Erythroblast (primary cell): ENCODE results near the gene EPHB2.

ENCODE experiments used
- DNase-seq, 2 experiments: peaks; one replicate each; lab custom pipeline; 2025; lab: John Stamatoyannopoulos, UW
- GATA1 ChIP-seq: IDR thresholded peaks from 2 replicates; pipeline ENCODE4 v1.6.1; 2011; ENCODE audit warnings: low read depth, mild to moderate bottlenecking, control low read depth, low read length, moderate library complexity
- POLR2A ChIP-seq: IDR thresholded peaks from 2 replicates; pipeline ENCODE4 v1.6.1; 2011; ENCODE audit warnings: mild to moderate bottlenecking, low read length

The EPHB2 gene

DNA sequence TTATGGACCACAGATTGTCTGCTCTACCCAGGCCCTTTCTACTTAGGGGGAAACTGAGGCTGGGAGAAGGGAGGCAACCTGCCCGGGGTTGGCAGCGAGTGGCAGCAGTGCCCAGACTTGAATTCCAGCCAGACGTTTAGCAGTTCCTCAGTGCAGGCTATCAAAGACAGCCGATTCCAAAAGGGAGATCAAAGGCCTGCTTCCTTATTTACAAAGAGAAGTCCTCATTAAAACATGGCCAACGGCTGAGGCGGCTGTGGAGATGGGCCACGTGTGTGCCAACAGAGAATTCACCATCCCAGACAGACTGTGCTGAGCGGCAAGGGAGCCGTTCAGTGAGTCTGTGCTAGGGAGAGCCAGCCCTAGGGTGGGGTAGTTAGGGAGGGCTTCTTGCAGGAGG, 29.9 kb upstream of the EPHB2 start:
- TF ChIP-seq GATA1 (no peak), POLR2A (no peak)
- no peak for DNase-seq

DNA sequence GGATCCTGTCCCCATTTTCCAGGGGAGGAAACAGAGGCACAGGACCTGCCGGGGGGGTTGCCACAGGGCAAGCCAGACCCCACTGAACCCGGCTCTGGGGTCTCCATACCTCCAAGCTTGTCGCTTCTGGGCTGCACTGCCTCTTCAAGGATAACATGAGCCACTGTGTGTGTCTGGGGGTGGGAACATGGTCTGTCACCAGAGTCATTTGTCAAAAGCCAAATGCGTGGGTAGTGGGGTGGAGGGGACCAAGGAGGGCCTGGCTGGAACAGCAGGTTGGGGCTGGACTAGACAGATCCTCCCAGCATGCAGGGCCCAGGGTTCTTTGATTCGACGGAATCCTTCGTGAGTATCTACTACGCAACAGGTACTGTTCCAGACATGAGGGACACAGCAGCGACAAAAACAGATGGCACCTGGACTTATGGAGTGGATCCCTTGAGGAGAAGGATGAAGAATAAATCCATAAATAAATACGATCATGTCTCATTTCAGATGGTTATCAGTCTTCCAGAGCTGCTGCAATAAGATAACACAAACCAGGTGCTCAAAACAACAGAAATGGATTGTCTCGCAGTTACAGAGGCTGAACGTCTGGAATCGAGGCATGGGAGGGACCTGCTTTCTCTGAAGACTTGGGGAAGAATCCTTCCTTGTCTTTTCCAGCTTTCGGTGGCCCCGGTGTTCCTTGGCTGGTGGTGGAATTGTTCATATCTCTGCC, 28.9 kb upstream of the EPHB2 start:
- DNase-seq = no peak
- TF ChIP-seq POLR2A = no peak
- no peak for TF ChIP-seq GATA1

DNA sequence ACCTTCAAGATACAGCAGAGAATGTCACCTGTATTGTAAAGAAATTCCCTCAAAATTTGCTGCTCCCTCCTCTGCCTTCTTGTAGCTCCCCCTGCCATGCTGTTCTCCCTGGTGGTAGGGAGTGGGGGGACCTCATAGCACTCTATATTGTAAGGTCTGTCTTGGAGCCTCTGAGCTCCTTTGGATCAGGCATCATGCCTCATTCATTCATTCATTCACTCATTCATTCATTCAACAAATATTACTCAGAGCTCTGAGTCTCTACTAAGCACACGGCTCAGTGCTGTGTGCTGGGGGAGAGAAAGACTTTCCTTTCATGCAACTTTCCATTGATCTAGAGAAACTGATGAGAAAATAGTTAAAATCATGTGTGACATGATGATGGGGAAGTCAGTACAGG, 27.1 kb upstream of the EPHB2 start:
- TF ChIP-seq GATA1 (no peak), POLR2A (no peak)
- DNase-seq = no peak

DNA sequence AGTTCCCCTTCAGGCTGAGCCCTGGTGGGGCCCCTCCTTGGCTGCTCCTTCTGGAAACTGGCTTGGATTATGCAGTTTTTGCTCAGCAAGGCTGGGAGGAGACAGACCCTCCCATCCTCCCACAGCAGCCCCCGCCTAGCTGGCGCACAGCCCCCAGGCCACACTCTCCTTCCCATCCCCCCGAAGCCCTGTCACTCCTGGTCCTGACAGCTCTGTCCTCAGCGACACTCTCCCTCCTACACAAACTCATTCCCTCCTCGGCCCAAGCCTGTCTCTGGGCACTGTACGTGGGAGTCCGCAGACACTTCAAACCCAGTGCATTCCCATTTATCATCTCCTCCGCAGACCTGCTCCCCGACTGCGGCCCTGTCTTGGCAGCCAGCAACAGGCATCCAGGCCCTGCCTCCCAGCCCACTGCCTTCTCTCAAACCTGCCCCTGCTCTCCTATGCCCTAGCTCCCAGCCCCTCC, 25.0 kb upstream of the EPHB2 start:
- DNase-seq = no peak
- TF ChIP-seq POLR2A (no peak), GATA1 (no peak)

DNA sequence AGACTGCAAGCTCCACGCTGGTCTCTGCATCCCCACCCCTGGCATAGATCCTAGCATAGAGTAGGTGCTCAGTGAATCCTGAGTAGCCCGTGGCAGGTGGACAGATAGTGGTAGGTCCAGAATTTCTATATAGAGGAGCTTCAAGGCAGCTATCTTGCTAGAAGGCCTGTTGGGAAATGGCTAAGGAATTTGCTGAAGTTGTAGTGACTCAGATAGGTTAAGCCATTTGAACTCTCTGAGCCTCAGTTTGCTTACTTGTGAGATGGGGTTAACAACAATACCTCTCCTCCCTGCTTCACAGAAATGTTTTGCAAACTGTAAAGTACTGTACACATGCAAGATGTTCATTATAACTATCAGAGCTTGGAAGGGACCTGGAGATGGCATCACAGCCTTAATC, 23.4 kb upstream of the EPHB2 start:
- no peak for DNase-seq
- no peak for TF ChIP-seq GATA1
- no peak for TF ChIP-seq POLR2A

DNA sequence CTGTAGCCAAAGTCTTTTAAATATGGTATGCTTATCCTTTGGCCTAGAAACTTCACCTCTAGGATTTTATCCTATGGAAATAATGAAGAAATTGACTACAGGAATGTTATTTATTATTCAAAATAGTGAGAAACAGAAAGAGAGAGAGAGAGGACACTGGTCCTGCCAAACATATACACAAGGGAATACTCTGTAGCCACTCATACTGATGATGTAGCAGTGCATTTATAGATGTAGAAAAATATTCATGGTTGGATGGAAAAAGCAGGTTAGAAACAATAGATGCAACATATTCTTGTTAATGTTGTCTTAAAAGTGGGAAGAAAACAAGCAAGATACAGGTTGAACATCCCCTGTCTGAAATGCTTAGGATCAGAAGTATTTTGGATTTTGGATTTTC, 22.2 kb upstream of the EPHB2 start:
- DNase-seq = no peak
- TF ChIP-seq GATA1 (no peak), POLR2A (no peak)

DNA sequence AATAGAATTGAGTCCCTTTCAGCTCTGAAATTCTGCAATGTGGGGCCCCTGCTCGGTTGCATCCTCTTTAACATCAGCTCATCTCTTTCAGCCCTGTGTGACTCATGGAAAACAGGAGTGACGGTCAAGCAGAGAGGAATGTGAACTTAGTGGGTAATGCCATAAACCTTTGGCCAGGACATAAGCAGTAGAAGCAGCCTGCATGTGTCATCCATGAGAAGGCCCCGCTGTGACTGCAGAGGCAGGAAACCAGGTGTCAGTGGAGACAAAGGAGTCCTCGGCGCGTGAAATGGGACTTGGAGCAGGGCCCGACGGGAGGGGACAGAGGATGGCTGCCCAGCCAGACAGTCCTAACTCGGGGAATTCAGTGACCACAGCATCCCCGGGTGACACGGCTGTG, 21.1 kb upstream of the EPHB2 start:
- TF ChIP-seq POLR2A = no peak
- no peak for TF ChIP-seq GATA1
- DNase-seq = no peak

DNA sequence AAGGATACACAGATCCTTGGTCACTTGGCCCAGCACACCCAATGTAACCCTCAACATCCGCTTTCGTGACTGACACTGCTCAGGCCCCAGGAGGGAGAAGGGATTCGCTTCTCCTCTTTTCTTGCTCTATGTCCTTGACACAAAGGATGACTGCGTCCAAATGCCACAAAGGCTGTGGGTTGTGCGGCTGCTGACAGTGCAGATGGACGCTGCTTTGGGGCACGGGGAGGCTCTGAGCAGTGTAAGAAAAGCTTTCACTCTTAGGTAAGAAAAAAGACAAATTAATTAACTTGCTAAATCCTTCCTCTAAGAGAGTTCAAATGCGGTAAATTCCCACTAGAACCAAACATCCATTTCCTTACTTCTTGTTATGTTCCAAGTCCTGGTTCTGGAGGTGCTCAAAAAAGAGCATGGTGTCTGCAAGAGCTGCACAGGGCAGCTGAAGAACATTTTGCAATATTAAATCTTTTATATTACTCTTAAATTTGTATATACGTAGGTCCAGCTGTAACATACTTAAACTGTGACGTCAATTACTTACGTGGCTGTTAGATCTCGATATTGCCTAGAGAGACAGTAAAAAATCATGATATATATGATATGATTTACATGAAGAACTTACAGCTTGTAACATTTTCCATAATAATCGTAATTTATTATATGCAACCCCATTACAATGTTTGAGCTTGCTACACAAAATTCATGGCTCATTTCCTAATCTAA, 19.4 kb upstream of the EPHB2 start:
- no peak for TF ChIP-seq GATA1
- no peak for TF ChIP-seq POLR2A
- no peak for DNase-seq

DNA sequence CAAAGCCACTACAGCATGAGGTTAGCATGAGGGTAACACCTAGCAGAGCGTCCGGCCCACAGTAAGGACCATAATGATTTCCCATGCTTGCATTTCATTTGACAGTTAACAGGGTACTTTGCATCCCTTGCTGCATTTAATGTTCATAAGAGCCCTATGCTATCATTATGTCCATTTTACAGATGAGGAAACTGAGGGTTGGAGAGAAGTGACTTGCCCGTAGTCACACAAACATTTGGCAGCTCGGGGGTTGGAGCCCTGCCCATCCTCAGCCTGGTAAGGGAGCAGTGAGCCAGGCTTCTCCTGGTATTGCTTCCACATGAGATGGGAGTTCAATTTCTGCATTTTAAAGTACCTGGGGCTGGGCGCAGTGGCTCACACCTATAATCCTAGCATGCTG, 16.5 kb upstream of the EPHB2 start:
- TF ChIP-seq GATA1 (no peak), POLR2A (no peak)
- DNase-seq = no peak

DNA sequence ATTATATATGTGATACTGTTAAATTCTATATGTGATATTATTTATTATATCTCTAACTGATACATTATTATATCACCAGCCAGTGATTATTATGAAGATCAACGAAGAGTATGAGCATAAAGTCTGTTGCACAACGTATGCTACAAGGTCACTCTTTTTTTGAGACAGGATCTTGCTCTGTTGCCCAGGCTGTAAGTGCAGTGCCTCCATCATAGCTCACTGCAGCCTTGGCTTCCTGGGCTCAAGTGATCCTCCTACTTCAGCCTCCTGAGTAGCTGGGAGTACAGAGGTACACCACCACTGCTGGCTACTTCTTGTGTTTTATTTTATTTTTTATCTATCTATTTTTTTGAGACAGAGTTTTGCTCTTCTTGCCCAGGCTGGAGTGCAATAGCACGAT, 14.0 kb upstream of the EPHB2 start:
- TF ChIP-seq POLR2A (no peak), GATA1 (no peak)

DNA sequence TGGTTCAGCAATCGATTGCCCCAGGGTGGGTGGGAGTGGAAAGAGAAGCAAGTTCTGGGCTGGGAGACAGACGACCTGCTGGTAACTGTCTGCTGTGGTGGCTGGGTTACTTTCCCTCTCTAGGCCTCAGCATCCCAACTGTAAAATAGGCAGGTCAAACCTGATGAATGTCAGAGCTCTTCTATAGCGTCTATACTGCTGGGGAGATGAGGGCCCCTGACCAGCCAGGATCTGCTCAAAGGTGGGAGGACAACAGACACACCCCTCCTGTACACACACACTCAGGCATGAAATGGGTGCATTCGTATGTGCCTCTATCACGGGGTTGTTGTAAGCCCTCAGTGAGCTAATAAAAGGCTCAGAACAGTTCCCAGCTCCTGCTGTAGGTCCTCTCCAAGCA, 12.7 kb upstream of the EPHB2 start:
- no peak for DNase-seq
- TF ChIP-seq POLR2A = no peak
- TF ChIP-seq GATA1 = no peak

More for the DNA sequence above, 14.0 kb upstream of the EPHB2 start:
- DNase-seq = no peak

DNA sequence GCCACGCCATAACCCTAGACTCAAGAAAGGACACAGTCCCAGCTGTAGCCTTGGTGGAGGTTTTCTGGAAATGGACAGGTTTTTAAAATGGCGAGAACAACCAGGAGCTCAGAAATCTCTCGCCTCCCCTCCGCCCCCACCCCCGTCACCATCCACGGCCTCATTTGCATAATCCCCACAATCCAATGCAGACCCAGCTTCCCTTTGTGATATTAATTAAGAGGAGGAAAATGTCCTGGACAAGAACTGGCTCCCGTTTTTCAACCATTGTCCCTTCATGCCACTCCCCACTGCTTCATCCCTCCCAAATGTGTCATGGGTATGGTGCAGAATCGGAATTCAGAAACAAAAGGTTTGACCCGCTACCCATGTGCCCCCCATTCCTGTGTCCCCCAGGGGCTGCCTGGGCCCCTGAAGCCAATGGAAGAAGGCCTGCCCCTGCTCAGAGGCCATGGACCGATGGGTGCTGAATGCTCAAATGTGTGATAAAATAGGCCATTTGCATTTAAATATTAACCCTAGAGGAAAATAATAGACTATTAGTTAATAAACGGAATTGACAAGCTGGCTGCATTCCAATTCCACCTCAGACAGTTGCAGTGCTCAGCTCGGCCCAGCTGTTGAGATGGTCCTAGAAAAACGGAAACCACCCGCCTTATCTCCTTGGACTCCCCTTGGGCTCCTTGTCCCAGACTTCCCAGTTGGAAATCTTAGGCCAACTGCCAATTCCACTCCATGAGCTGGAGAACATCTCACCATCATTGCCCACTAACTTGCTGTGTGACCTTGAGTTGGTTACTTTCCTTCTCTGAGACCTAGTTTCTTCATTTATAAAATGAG, 10.7 kb upstream of the EPHB2 start:
- no peak for DNase-seq
- TF ChIP-seq POLR2A (no peak), GATA1 (no peak)

DNA sequence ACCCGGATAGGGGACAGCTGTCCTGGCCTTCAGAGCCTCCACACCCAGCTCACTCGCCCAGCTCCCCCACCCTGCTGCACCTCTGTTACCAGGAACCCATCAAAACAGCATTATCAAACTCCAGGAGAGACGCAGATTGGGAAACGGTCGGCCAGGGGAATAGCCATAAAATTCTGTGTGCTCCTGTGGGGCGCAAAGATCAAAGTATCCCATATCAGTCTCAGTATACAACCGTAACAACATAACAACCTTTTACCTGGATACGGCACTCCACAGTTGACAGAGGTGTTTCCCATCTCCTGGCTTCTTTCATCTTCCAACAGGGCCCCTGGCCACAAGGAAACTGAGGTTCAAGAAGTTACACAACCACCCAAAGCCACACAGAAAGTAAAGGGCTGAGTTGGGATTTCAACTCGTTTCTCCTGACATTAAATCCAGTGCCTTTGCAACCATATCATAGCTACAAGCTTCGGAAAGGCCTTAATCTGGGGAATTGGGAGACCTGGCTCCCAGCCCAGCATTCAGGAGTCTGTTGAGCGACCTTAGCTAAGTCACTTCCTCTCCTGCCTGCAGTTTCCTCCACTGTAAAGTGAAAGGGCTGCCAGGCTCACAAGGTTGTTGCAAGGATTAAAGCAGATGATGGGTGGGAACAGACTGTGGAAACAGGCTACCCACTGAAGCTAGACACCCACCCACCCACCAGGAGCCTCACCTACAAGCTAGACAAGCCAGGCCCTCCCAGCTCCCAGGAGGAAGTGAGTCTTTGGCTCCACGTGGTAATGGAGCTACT, 8.1 kb upstream of the EPHB2 start:
- TF ChIP-seq POLR2A (no peak), GATA1 (no peak)

More for the DNA sequence above, 8.1 kb upstream of the EPHB2 start:
- DNase-seq = no peak
